ENCODE results near the gene ITGA8. TPM values are rescaled to one million over a fixed set of nuclear protein-coding genes. Genes with fewer than 3 reads are reported as not detected.

Gene ITGA8
- total RNA-seq, 1 experiment from 2014 or later, result not detected

GRCh38 chr10:15738270-15738925 is 18.7 kb upstream of the ITGA8 start:
- TF ChIP-seq CTCF (conservative IDR thresholded peaks at IDR 0.05; ENCODE audit: low read depth, low read length) (no peak), EZH2 (IDR thresholded peaks at IDR 0.05; ENCODE audit: borderline replicate concordance, low read depth, low read length, poor library complexity, severe bottlenecking) (no peak)
- BruUV-seq (replicated peaks), result no TSS peak
- intact Hi-C loops (cut with micrococcal nuclease; ENCODE audit: unreplicated experiment), result no loop called here
- Histone ChIP-seq H3K9me3 (ENCODE audit: low read depth, low read length, poor library complexity, severe bottlenecking) (no peaks in the 10 kb centered on the region), H3K36me3 (ENCODE audit: insufficient read depth, low read length, poor library complexity, severe bottlenecking) (no peaks in the 10 kb centered on the region), H3K4me1 (ENCODE audit: insufficient read depth, low read length, poor library complexity, severe bottlenecking) (no peaks in the 10 kb centered on the region), H3K27me3 (replicated peaks; ENCODE audit: insufficient read depth, low read depth, low read length, poor library complexity) (peaks cover 9% of the 10 kb centered on the region), H3K4me3 (ENCODE audit: low read depth, low read length, poor library complexity, severe bottlenecking) (no peak overlapping the region), H3K27ac (ENCODE audit: low read depth, low read length, poor library complexity, severe bottlenecking) (no peak overlapping the region)
- ChIA-PET CTCF (no interaction called here), POLR2A (ENCODE audit: low non-redundant PET) (no interaction called here)
- DNase-seq (ENCODE audit: low spot score), result no peak

- no peak for DNase-seq (ENCODE audit: low spot score)
- no TSS peak for BruUV-seq (replicated peaks)
- ChIA-PET CTCF (no interaction called here), POLR2A (ENCODE audit: low non-redundant PET) (no interaction called here)
- no peak overlapping the region for H3K4me3 ChIP-seq (ENCODE audit: low read depth, low read length, poor library complexity, severe bottlenecking)
- H3K4me1 ChIP-seq (ENCODE audit: insufficient read depth, low read length, poor library complexity, severe bottlenecking), result no peaks in the 10 kb centered on the region
- peaks cover 10% of the 10 kb centered on the region for H3K27me3 ChIP-seq (replicated peaks; ENCODE audit: insufficient read depth, low read depth, low read length, poor library complexity)
- no peak for TF ChIP-seq EZH2 (IDR thresholded peaks at IDR 0.05; ENCODE audit: borderline replicate concordance, low read depth, low read length, poor library complexity, severe bottlenecking)
- TF ChIP-seq CTCF (conservative IDR thresholded peaks at IDR 0.05; ENCODE audit: low read depth, low read length), result no peak
- H3K27ac ChIP-seq (ENCODE audit: low read depth, low read length, poor library complexity, severe bottlenecking), result no peak overlapping the region
- intact Hi-C loops (cut with micrococcal nuclease; ENCODE audit: unreplicated experiment), result no loop called here
- H3K9me3 ChIP-seq (ENCODE audit: low read depth, low read length, poor library complexity, severe bottlenecking), result no peaks in the 10 kb centered on the region
- no peaks in the 10 kb centered on the region for H3K36me3 ChIP-seq (ENCODE audit: insufficient read depth, low read length, poor library complexity, severe bottlenecking)
Observed at GRCh38 chr10:15737656-15738055, 17.9 kb upstream of the ITGA8 start.

GRCh38 chr10:15735763-15736162 is 16.0 kb upstream of the ITGA8 start:
- TF ChIP-seq CTCF (conservative IDR thresholded peaks at IDR 0.05; ENCODE audit: low read depth, low read length), result no peak
- no peak for TF ChIP-seq EZH2 (IDR thresholded peaks at IDR 0.05; ENCODE audit: borderline replicate concordance, low read depth, low read length, poor library complexity, severe bottlenecking)
- H3K36me3 ChIP-seq (ENCODE audit: insufficient read depth, low read length, poor library complexity, severe bottlenecking), result no peaks in the 10 kb centered on the region
- no peaks in the 10 kb centered on the region for H3K9me3 ChIP-seq (ENCODE audit: low read depth, low read length, poor library complexity, severe bottlenecking)
- no peaks in the 10 kb centered on the region for H3K4me1 ChIP-seq (ENCODE audit: insufficient read depth, low read length, poor library complexity, severe bottlenecking)
- intact Hi-C loops (cut with micrococcal nuclease; ENCODE audit: unreplicated experiment), result no loop called here
- no TSS peak for BruUV-seq (replicated peaks)
- CTCF ChIA-PET, result no interaction called here
- no peak overlapping the region for H3K4me3 ChIP-seq (ENCODE audit: low read depth, low read length, poor library complexity, severe bottlenecking)
- POLR2A ChIA-PET (ENCODE audit: low non-redundant PET), result no interaction called here
- H3K27ac ChIP-seq (ENCODE audit: low read depth, low read length, poor library complexity, severe bottlenecking), result no peak overlapping the region
- no peak for DNase-seq (ENCODE audit: low spot score)
- peaks cover 15% of the 10 kb centered on the region for H3K27me3 ChIP-seq (replicated peaks; ENCODE audit: insufficient read depth, low read depth, low read length, poor library complexity)
